Measurements from ENCODE around the gene KIAA0513. TPM values are rescaled to one million over a fixed set of nuclear protein-coding genes. Genes with fewer than 3 reads are reported as not detected.
"Not testable (repeated sequence)": the region's sequence is repeated elsewhere in the genome, so short reads cannot be mapped to it uniquely, and the experiment has no call there.

The KIAA0513 gene
- total and polyA plus RNA-seq, 2 donors (not counting 3 experiments of a cell fraction or from before 2014, with no cell fraction given), result 1.8 to 4.3 TPM

- no TSS peak for BruUV-seq (replicated peaks)
- POLR2A ChIA-PET, result no interaction called here
- no peaks in the 10 kb centered on the region for H3K9me1 ChIP-seq (replicated peaks; ENCODE audit: control insufficient read depth, extremely low read depth, insufficient read depth, low read length)
Measured at GRCh38 chr16:85031451-85031850, 3.9 kb downstream of the KIAA0513 start.

DNA sequence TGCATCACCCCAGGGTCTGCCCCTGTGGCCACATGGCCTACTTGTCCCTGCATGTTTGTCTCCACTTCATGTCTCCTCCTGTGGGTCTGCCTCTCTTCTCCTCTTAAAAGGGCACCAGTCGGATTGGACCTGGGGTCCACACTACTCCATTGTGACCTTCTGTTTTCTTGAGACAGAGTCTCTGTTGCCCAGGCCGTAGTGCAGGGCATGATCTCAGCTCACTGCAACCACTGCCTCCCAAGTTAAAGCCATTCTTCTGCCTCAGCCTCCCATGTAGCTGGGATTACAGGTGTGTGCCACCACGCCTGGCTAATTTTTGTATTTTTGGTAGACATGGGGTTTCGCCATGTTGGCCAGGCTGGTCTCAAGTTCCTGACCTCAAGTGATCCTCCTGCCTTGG, 4.6 kb downstream of the KIAA0513 start:
- POLR2A ChIA-PET; H3K4me2 ChIP-seq (ENCODE audit: insufficient read depth, low read length); H4K20me1 ChIP-seq (replicated peaks; ENCODE audit: control insufficient read depth, extremely low read depth, insufficient read depth, low read length); FAIRE-seq; intact Hi-C loops (cut with micrococcal nuclease); H3K9me3 ChIP-seq (replicated peaks; ENCODE audit: control insufficient read depth, insufficient read depth, low read length); H2AFZ ChIP-seq (ENCODE audit: low read depth, low read length); H3K79me2 ChIP-seq (ENCODE audit: control insufficient read depth, insufficient read depth, low read length); dilution Hi-C loops (cut with MboI; ENCODE audit: extremely low pct_ligation_motif_present, low sequenced_read_pairs); H3K4me3 ChIP-seq (replicated peaks in 1 of 3; ENCODE audit: insufficient read depth in 1 of 3, low read depth in 1 of 3, low read length in 3 of 3); H3K36me3 ChIP-seq (ENCODE audit: control insufficient read depth in 2 of 2, extremely low read depth in 1 of 2, insufficient read depth in 2 of 2, low read length in 2 of 2); H3K27ac ChIP-seq (ENCODE audit: insufficient read depth, low read depth, low read length); DNase-seq (ENCODE audit: low read depth, low spot score); H3K9ac ChIP-seq (replicated peaks; ENCODE audit: extremely low read depth, insufficient read depth, low read length); BruUV-seq (replicated peaks); H3K9me1 ChIP-seq (replicated peaks; ENCODE audit: control insufficient read depth, extremely low read depth, insufficient read depth, low read length); H3K27me3 ChIP-seq (ENCODE audit: control insufficient read depth in 2 of 2, insufficient read depth in 2 of 2, low read length in 2 of 2): not testable (repeated sequence)
- CTCF ChIA-PET, result interaction anchor here (1.1 to 1.3 kb wide), 3 partner anchors 12 to 54 kb away, joined by 3 to 5 read pairs (median 3); no protein-coding TSS in a partner anchor
- peaks cover 18% of the 10 kb centered on the region for H3K4me1 ChIP-seq (ENCODE audit: control insufficient read depth, extremely low read depth, insufficient read depth, low read length)

More at GRCh38 chr16:85031451-85031850, 3.9 kb downstream of the KIAA0513 start:
- H3K36me3 ChIP-seq (ENCODE audit: control insufficient read depth in 2 of 2, extremely low read depth in 1 of 2, insufficient read depth in 2 of 2, low read length in 2 of 2), result no peaks in the 10 kb centered on the region
- no peak overlapping the region for H3K4me3 ChIP-seq (replicated peaks in 1 of 3; ENCODE audit: insufficient read depth in 1 of 3, low read depth in 1 of 3, low read length in 3 of 3)
- peaks cover 24% of the 10 kb centered on the region for H3K4me1 ChIP-seq (ENCODE audit: control insufficient read depth, extremely low read depth, insufficient read depth, low read length)
- no peaks in the 10 kb centered on the region for H3K27me3 ChIP-seq (ENCODE audit: control insufficient read depth in 2 of 2, insufficient read depth in 2 of 2, low read length in 2 of 2)
- no peak for TF ChIP-seq MYC (IDR thresholded peaks at IDR 0.05; ENCODE audit: low read depth, low read length)
- TF ChIP-seq, protein P1, sequence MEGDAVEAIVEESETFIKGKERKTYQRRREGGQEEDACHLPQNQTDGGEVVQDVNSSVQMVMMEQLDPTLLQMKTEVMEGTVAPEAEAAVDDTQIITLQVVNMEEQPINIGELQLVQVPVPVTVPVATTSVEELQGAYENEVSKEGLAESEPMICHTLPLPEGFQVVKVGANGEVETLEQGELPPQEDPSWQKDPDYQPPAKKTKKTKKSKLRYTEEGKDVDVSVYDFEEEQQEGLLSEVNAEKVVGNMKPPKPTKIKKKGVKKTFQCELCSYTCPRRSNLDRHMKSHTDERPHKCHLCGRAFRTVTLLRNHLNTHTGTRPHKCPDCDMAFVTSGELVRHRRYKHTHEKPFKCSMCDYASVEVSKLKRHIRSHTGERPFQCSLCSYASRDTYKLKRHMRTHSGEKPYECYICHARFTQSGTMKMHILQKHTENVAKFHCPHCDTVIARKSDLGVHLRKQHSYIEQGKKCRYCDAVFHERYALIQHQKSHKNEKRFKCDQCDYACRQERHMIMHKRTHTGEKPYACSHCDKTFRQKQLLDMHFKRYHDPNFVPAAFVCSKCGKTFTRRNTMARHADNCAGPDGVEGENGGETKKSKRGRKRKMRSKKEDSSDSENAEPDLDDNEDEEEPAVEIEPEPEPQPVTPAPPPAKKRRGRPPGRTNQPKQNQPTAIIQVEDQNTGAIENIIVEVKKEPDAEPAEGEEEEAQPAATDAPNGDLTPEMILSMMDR (IDR thresholded peaks at IDR 0.05; ENCODE audit: extremely low read depth in 1 of 2, insufficient read depth in 1 of 2, low read depth in 1 of 2, low read length in 2 of 2), result no peak
- TF ChIP-seq EZH2 (IDR thresholded peaks at IDR 0.05; ENCODE audit: borderline replicate concordance, low read depth, low read length, severe bottlenecking), result no peak
- TF ChIP-seq GATA2 (IDR thresholded peaks at IDR 0.05; ENCODE audit: insufficient read depth, insufficient read length, low read depth, low read length), result no peak
- no peak for TF ChIP-seq FOS (IDR thresholded peaks at IDR 0.05; ENCODE audit: borderline replicate concordance, insufficient read depth, low read length)
- no peak for TF ChIP-seq JUN (IDR thresholded peaks at IDR 0.05; ENCODE audit: borderline replicate concordance, insufficient read depth, insufficient read length, low read depth)
- no peak for TF ChIP-seq POLR2AphosphoS5 (IDR thresholded peaks at IDR 0.05; ENCODE audit: insufficient read depth, low read depth, low read length)
- TF ChIP-seq, protein P2, sequence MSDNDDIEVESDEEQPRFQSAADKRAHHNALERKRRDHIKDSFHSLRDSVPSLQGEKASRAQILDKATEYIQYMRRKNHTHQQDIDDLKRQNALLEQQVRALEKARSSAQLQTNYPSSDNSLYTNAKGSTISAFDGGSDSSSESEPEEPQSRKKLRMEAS (IDR thresholded peaks at IDR 0.05; ENCODE audit: insufficient read depth, insufficient read length), result no peak
- TF ChIP-seq POLR2A (IDR thresholded peaks at IDR 0.05; ENCODE audit: low read depth, low read length), result no peak
- peak; percentile 68 for FAIRE-seq
- DNase-seq (ENCODE audit: low read depth, low spot score), result no peak
- H3K27ac ChIP-seq (ENCODE audit: insufficient read depth, low read depth, low read length), result no peak overlapping the region
- no peaks in the 10 kb centered on the region for H3K79me2 ChIP-seq (ENCODE audit: control insufficient read depth, insufficient read depth, low read length)
- intact Hi-C loops (cut with micrococcal nuclease) (no loop called here), dilution Hi-C loops (cut with MboI; ENCODE audit: extremely low pct_ligation_motif_present, low sequenced_read_pairs) (no loop called here)
- no peak overlapping the region for H3K4me2 ChIP-seq (ENCODE audit: insufficient read depth, low read length)
- no peak overlapping the region for H2AFZ ChIP-seq (ENCODE audit: low read depth, low read length)
- H4K20me1 ChIP-seq (replicated peaks; ENCODE audit: control insufficient read depth, extremely low read depth, insufficient read depth, low read length), result no peaks in the 10 kb centered on the region
- no peak overlapping the region for H3K9ac ChIP-seq (replicated peaks; ENCODE audit: extremely low read depth, insufficient read depth, low read length)
- CTCF ChIA-PET, result interaction anchor here (1.1 to 2.1 kb wide), 3 partner anchors 11 to 55 kb away, joined by 3 to 11 read pairs (median 3); no protein-coding TSS in a partner anchor
- H3K9me3 ChIP-seq (replicated peaks; ENCODE audit: control insufficient read depth, insufficient read depth, low read length), result no peaks in the 10 kb centered on the region

Data from endothelial cell of umbilical vein (primary cell).